Neural cell (in vitro differentiated cells): ENCODE results near the gene ASIC4. TPM values are rescaled to one million over a fixed set of nuclear protein-coding genes. Genes with fewer than 3 reads are reported as not detected.
A peak's percentile ranks its signal among the peaks of the same experiment; 100 is the strongest.

Experiments
- H2AFZ ChIP-seq: fragments of 200-600, 300-800 bp; sonication (generic), shearing (Covaris generic); 2 replicates; pipeline ENCODE4 v1.6.0; 2014; ENCODE audit warnings: low read depth, mild to moderate bottlenecking, antibody characterized with exemption, low read length, moderate library complexity
- H3F3A ChIP-seq: fragments of 200-600 bp; shearing (Covaris generic); 2 replicates; pipeline ENCODE4 v1.6.1; 2016; ENCODE audit warnings: mild to moderate bottlenecking, moderate library complexity, mixed read lengths, antibody characterized with exemption, low read length; ENCODE audit not compliant: insufficient read depth, poor library complexity, severe bottlenecking
- H3K27ac ChIP-seq: fragments of 200-600, 300-800 bp; sonication (generic), shearing (Covaris generic); 2 replicates; pipeline ENCODE4 v1.5.1; 2014; ENCODE audit warnings: mild to moderate bottlenecking, low read length, moderate library complexity
- H3K27me3 ChIP-seq: fragments of 300-800, 200-600 bp; sonication (generic), shearing (Covaris generic); 2 replicates; pipeline ENCODE4 v1.6.0; 2014; ENCODE audit warnings: mild to moderate bottlenecking, low read depth, low read length, moderate library complexity; ENCODE audit not compliant: insufficient read depth
- H3K36me3 ChIP-seq: fragments of 300-800, 200-600 bp; sonication (generic), shearing (Covaris generic); 2 replicates; pipeline ENCODE4 v1.5.1; 2014; ENCODE audit warnings: mild to moderate bottlenecking, antibody characterized with exemption, low read length, moderate library complexity; ENCODE audit not compliant: insufficient read depth
- H3K4me2 ChIP-seq: fragments of 300-800, 200-600 bp; sonication (generic), shearing (Covaris generic); 2 replicates; pipeline ENCODE4 v1.6.0; 2014; ENCODE audit warnings: mild to moderate bottlenecking, low read length
- H3K4me3 ChIP-seq: fragments of 300-800, 200-600 bp; sonication (generic), shearing (Covaris generic); 2 replicates; pipeline ENCODE4 v1.5.1; 2014; ENCODE audit warnings: mild to moderate bottlenecking, low read length, moderate library complexity
- H3K79me2 ChIP-seq: fragments of 200-600 bp; shearing (Covaris generic); replicated peaks from 2 replicates; pipeline ENCODE4 v1.6.0; 2014; ENCODE audit warnings: mild to moderate bottlenecking, low read length, moderate library complexity; ENCODE audit not compliant: insufficient read depth
- H3K9ac ChIP-seq: fragments of 300-800, 200-600 bp; sonication (generic), shearing (Covaris generic); 2 replicates; pipeline ENCODE4 v1.6.1; 2016; ENCODE audit warnings: mild to moderate bottlenecking, low read length, mixed read lengths
- H3K9me2 ChIP-seq: fragments of 200-600 bp; shearing (Covaris generic); 2 replicates; pipeline ENCODE4 v1.6.1; 2016; ENCODE audit warnings: mild to moderate bottlenecking, low read length, mixed read lengths; ENCODE audit not compliant: insufficient read depth
- H3K9me3 ChIP-seq: fragments of 200-600, 300-800 bp; sonication (generic), shearing (Covaris generic); 2 replicates; pipeline ENCODE4 v1.6.1; 2016; ENCODE audit warnings: mild to moderate bottlenecking, mixed run types, low read length, moderate library complexity, mixed read lengths
- H4K20me1 ChIP-seq: fragments of 200-600 bp; shearing (Covaris generic); 2 replicates; pipeline ENCODE4 v1.6.1; 2016; ENCODE audit warnings: mild to moderate bottlenecking, mixed run types; ENCODE audit not compliant: insufficient read depth
- EP300 ChIP-seq: fragments of 450-650 bp; conservative IDR thresholded peaks from 2 replicates; pipeline ENCODE4 v1.6.1; 2014; ENCODE audit warnings: antibody characterized with exemption, mild to moderate bottlenecking, moderate library complexity; ENCODE audit not compliant: poor library complexity, severe bottlenecking
- EZH2 ChIP-seq: fragments of 200-600, 300-800 bp; shearing (Covaris generic), sonication (generic); IDR thresholded peaks from 2 replicates; pipeline ENCODE4 v1.6.1; 2014; ENCODE audit warnings: antibody characterized with exemption, low read length, borderline replicate concordance, mild to moderate bottlenecking; ENCODE audit not compliant: insufficient read depth, poor library complexity, severe bottlenecking
- MXI1 ChIP-seq: fragments of 450-650 bp; conservative IDR thresholded peaks from 2 replicates; pipeline ENCODE4 v1.6.1; 2014; ENCODE audit warnings: antibody characterized with exemption, mild to moderate bottlenecking; ENCODE audit not compliant: poor library complexity, severe bottlenecking
- POLR2AphosphoS5 ChIP-seq: IDR thresholded peaks from 2 replicates; pipeline ENCODE4 v1.6.1; 2012
- RAD21 ChIP-seq: fragments of 450-650 bp; conservative IDR thresholded peaks from 2 replicates; pipeline ENCODE4 v1.6.1; 2014; ENCODE audit warnings: antibody characterized with exemption, mild to moderate bottlenecking, moderate library complexity
- SMC3 ChIP-seq: fragments of 450-650 bp; conservative IDR thresholded peaks from 2 replicates; pipeline ENCODE4 v1.6.1; 2014; ENCODE audit warnings: antibody characterized with exemption, mild to moderate bottlenecking, moderate library complexity; ENCODE audit not compliant: poor library complexity
- TAF1 ChIP-seq: IDR thresholded peaks from 2 replicates; pipeline ENCODE4 v1.6.1; 2012; ENCODE audit warnings: low read depth
- polyA plus RNA-seq: library from polyadenylated mRNA; depleted of rRNA; stranded (reverse); fragments of >200 nt; gene quantifications from 2 replicates; pipeline ENCODE4 v1.2.3, GENCODE V29; 2014
- TF ChIP-seq, protein P1 (sequence below): fragments of 450-650 bp; IDR thresholded peaks from 2 replicates; pipeline ENCODE4 v1.5.1; 2014; ENCODE audit warnings: antibody characterized with exemption, mild to moderate bottlenecking, moderate library complexity; ENCODE audit not compliant: poor library complexity, severe bottlenecking
- TF ChIP-seq, protein P2 (sequence below): IDR thresholded peaks from 2 replicates; pipeline ENCODE4 v1.6.1; 2012; ENCODE audit warnings: borderline replicate concordance

The ASIC4 gene
- polyA plus RNA-seq, 1 donor from 2014 or later, result 2.7 TPM

DNA sequence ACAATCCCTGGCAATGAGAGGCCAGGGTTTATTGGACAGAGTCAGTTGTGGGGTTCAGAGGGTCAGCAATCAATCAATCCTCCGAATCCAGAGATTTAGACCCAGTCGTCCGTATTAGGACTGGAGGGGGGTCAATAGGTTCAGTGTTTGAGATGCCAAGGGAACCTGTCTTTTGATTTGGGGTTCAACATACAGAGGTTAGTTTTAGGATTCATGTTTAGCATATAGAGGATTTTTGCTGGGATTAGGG, 15.3 kb upstream of the ASIC4 start:
- H3K9me2 ChIP-seq, result no peaks in the 10 kb centered on the region
- H3F3A ChIP-seq, result no peaks in the 10 kb centered on the region
- H3K36me3 ChIP-seq, result no peaks in the 10 kb centered on the region
- no peaks in the 10 kb centered on the region for H3K9me3 ChIP-seq
- H3K27ac ChIP-seq, result no peak overlapping the region
- no peaks in the 10 kb centered on the region for H3K79me2 ChIP-seq
- H3K27me3 ChIP-seq, result peaks cover 47% of the 10 kb centered on the region
- peak overlapping the region; percentile 73 for H3K4me3 ChIP-seq
- H3K9ac ChIP-seq, result peak overlapping the region; percentile 71
- TF ChIP-seq EP300, result no peak
- TF ChIP-seq POLR2AphosphoS5, result no peak
- no peak for TF ChIP-seq MXI1
- TF ChIP-seq, protein P1, sequence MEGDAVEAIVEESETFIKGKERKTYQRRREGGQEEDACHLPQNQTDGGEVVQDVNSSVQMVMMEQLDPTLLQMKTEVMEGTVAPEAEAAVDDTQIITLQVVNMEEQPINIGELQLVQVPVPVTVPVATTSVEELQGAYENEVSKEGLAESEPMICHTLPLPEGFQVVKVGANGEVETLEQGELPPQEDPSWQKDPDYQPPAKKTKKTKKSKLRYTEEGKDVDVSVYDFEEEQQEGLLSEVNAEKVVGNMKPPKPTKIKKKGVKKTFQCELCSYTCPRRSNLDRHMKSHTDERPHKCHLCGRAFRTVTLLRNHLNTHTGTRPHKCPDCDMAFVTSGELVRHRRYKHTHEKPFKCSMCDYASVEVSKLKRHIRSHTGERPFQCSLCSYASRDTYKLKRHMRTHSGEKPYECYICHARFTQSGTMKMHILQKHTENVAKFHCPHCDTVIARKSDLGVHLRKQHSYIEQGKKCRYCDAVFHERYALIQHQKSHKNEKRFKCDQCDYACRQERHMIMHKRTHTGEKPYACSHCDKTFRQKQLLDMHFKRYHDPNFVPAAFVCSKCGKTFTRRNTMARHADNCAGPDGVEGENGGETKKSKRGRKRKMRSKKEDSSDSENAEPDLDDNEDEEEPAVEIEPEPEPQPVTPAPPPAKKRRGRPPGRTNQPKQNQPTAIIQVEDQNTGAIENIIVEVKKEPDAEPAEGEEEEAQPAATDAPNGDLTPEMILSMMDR, result no peak
- TF ChIP-seq, protein P2, sequence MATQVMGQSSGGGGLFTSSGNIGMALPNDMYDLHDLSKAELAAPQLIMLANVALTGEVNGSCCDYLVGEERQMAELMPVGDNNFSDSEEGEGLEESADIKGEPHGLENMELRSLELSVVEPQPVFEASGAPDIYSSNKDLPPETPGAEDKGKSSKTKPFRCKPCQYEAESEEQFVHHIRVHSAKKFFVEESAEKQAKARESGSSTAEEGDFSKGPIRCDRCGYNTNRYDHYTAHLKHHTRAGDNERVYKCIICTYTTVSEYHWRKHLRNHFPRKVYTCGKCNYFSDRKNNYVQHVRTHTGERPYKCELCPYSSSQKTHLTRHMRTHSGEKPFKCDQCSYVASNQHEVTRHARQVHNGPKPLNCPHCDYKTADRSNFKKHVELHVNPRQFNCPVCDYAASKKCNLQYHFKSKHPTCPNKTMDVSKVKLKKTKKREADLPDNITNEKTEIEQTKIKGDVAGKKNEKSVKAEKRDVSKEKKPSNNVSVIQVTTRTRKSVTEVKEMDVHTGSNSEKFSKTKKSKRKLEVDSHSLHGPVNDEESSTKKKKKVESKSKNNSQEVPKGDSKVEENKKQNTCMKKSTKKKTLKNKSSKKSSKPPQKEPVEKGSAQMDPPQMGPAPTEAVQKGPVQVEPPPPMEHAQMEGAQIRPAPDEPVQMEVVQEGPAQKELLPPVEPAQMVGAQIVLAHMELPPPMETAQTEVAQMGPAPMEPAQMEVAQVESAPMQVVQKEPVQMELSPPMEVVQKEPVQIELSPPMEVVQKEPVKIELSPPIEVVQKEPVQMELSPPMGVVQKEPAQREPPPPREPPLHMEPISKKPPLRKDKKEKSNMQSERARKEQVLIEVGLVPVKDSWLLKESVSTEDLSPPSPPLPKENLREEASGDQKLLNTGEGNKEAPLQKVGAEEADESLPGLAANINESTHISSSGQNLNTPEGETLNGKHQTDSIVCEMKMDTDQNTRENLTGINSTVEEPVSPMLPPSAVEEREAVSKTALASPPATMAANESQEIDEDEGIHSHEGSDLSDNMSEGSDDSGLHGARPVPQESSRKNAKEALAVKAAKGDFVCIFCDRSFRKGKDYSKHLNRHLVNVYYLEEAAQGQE, result no peak
- TF ChIP-seq RAD21, result no peak
- TF ChIP-seq EZH2, result no peak
- no peak for TF ChIP-seq SMC3
- no peak for TF ChIP-seq TAF1
- H4K20me1 ChIP-seq, result no peaks in the 10 kb centered on the region
- H2AFZ ChIP-seq, result peak overlapping the region; percentile 83
- peak overlapping the region; percentile 80 for H3K4me2 ChIP-seq

DNA sequence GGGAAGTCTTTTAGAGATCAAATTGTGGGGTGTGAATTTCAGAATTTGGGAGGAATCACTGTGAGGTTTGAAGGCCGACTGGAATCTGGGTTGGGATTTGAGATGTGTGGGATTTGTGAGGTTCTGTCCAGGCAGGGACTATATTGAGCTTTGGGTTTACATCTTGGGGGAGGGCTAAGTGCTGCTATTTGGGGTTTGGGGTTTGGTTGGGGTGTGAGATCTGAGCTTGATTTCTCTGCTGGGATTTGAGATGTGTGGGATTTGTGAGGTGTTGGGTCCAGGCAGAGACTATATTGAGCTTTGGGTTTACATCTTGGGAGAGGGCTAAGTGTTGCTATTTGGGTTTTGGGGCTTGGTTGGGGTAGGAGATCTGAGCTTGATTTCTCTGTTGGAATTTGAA, 14.7 kb upstream of the ASIC4 start:
- H3K4me3 ChIP-seq, result peak overlapping the region; percentile 73
- H2AFZ ChIP-seq, result no peak overlapping the region

More for the DNA sequence above, 14.7 kb upstream of the ASIC4 start:
- Histone ChIP-seq H3K4me2 (peak overlapping the region; percentile 80), H3K27me3 (peaks cover 41% of the 10 kb centered on the region), H3K79me2 (no peaks in the 10 kb centered on the region), H3K27ac (no peak overlapping the region), H3K9me3 (no peaks in the 10 kb centered on the region), H3F3A (no peaks in the 10 kb centered on the region), H4K20me1 (no peaks in the 10 kb centered on the region), H3K9ac (peak overlapping the region; percentile 71), H3K36me3 (no peaks in the 10 kb centered on the region), H3K9me2 (no peaks in the 10 kb centered on the region)
- TF ChIP-seq RAD21 (no peak), SMC3 (no peak), EZH2 (no peak), EP300 (no peak), MXI1 (no peak), TAF1 (no peak), POLR2AphosphoS5 (no peak)
- TF ChIP-seq, protein P2, result no peak
- TF ChIP-seq, protein P1, result no peak
